HepG2 (cell line): ENCODE measurements around the gene AUH. TPM values are rescaled to one million over a fixed set of nuclear protein-coding genes. Genes with fewer than 3 reads are reported as not detected.
A peak's percentile ranks its signal among the peaks of the same experiment; 100 is the strongest.

Experiments
- ATF7 ChIP-seq, 2 experiments: fragments of 450-650 bp in 1 of 2; sonication (generic) in 1 of 2; formaldehyde crosslinking in 1 of 2; IDR thresholded peaks; 2 replicates each; pipeline versions ENCODE4 v1.4.0 to v1.6.1; 2016 to 2020; ENCODE audit warnings: antibody characterized with exemption in 1 of 2, mild to moderate bottlenecking in 1 of 2, missing genetic modification reagents in 1 of 2
- BHLHE40 ChIP-seq: IDR thresholded peaks from 2 replicates; pipeline ENCODE4 v1.6.1; 2011; ENCODE audit warnings: low read length, improper control_type of control experiment
- EP300 ChIP-seq, 3 experiments: sonication (generic) in 1 of 3; formaldehyde crosslinking in 1 of 3; IDR thresholded peaks; 2 replicates each; pipeline versions ENCODE4 v1.5.1 to v1.6.1; 2011 to 2020; ENCODE audit warnings: low read depth in 2 of 3, low read length in 2 of 3, borderline replicate concordance in 1 of 3, improper control_type of control experiment in 1 of 3, mild to moderate bottlenecking in 1 of 3, missing genetic modification reagents in 1 of 3, moderate library complexity in 1 of 3
- FOXP1 ChIP-seq, 2 experiments: fragments of 450-650 bp in 1 of 2; IDR thresholded peaks; 2 replicates each; pipeline ENCODE4 v1.6.1; 2017 to 2018; ENCODE audit warnings: antibody characterized with exemption in 1 of 2
- HNF1B ChIP-seq: sonication (generic); formaldehyde crosslinking; IDR thresholded peaks from 2 replicates; pipeline ENCODE4 v1.5.1; 2020; ENCODE audit warnings: mild to moderate bottlenecking, moderate library complexity, missing genetic modification reagents
- IKZF5 ChIP-seq: IDR thresholded peaks from 2 replicates; pipeline ENCODE4 v1.6.1; 2018; ENCODE audit warnings: missing genetic modification reagents, mild to moderate bottlenecking, missing compliant biosample characterization
- MBD4 ChIP-seq: IDR thresholded peaks from 2 replicates; pipeline ENCODE4 v1.6.1; 2012; ENCODE audit warnings: low read length, inconsistent platforms, borderline replicate concordance
- MEIS2 ChIP-seq: sonication (generic); formaldehyde crosslinking; IDR thresholded peaks from 2 replicates; pipeline ENCODE4 v1.9.0; 2021; ENCODE audit warnings: mild to moderate bottlenecking, missing genetic modification reagents
- POGZ ChIP-seq: sonication (generic); formaldehyde crosslinking; IDR thresholded peaks from 2 replicates; pipeline ENCODE4 v1.4.0; 2020; ENCODE audit warnings: mild to moderate bottlenecking, missing genetic modification reagents
- SYNCRIP ChIP-seq: fragments of 200-400 bp; formaldehyde crosslinking; IDR thresholded peaks from 2 replicates; pipeline ENCODE4 v1.6.1; 2018; ENCODE audit warnings: mild to moderate bottlenecking, low read depth, low read length; ENCODE audit not compliant: insufficient read depth
- TFDP2 ChIP-seq: sonication (generic); formaldehyde crosslinking; IDR thresholded peaks from 2 replicates; pipeline ENCODE4 v1.4.0; 2020; ENCODE audit warnings: missing genetic modification reagents
- TSC22D2 ChIP-seq: sonication (generic); formaldehyde crosslinking; IDR thresholded peaks from 2 replicates; pipeline ENCODE4 v1.5.1; 2020; ENCODE audit warnings: missing genetic modification reagents, mild to moderate bottlenecking, borderline replicate concordance
- U2AF2 ChIP-seq: fragments of 200-400 bp; formaldehyde crosslinking; IDR thresholded peaks from 2 replicates; pipeline ENCODE4 v1.6.1; 2017; ENCODE audit warnings: low read depth, mild to moderate bottlenecking, low read length
- ZBTB3 ChIP-seq: sonication (generic); formaldehyde crosslinking; IDR thresholded peaks from 2 replicates; pipeline ENCODE4 v1.4.0; 2020; ENCODE audit warnings: low read depth, mild to moderate bottlenecking, moderate library complexity, missing genetic modification reagents, borderline replicate concordance
- ZBTB34 ChIP-seq: sonication (generic); formaldehyde crosslinking; IDR thresholded peaks from 2 replicates; pipeline ENCODE4 v1.8.0; 2022; ENCODE audit warnings: mild to moderate bottlenecking, missing genetic modification reagents
- ZBTB46 ChIP-seq: sonication (generic); formaldehyde crosslinking; IDR thresholded peaks from 2 replicates; pipeline ENCODE4 v1.4.0; 2020; ENCODE audit warnings: mild to moderate bottlenecking, missing genetic modification reagents, borderline replicate concordance
- ZC3H13 ChIP-seq: sonication (generic); formaldehyde crosslinking; IDR thresholded peaks from 2 replicates; pipeline ENCODE4 v1.8.1; 2023; ENCODE audit warnings: mild to moderate bottlenecking, missing genetic modification reagents, moderate library complexity
- ZNF234 ChIP-seq: sonication (generic); formaldehyde crosslinking; conservative IDR thresholded peaks from 2 replicates; pipeline ENCODE4 v1.5.1; 2020; ENCODE audit warnings: mild to moderate bottlenecking, missing genetic modification reagents
- ZNF34 ChIP-seq: sonication (generic); formaldehyde crosslinking; IDR thresholded peaks from 2 replicates; pipeline ENCODE4 v1.4.0; 2020; ENCODE audit warnings: mild to moderate bottlenecking, missing genetic modification reagents, borderline replicate concordance
- ZNF644 ChIP-seq: IDR thresholded peaks from 2 replicates; pipeline ENCODE4 v1.6.1; 2016; ENCODE audit warnings: low read depth
- ZNF891 ChIP-seq: sonication (generic); formaldehyde crosslinking; IDR thresholded peaks from 2 replicates; pipeline ENCODE4 v1.5.0; 2020; ENCODE audit warnings: mild to moderate bottlenecking, missing genetic modification reagents
- polyA plus RNA-seq, 8 experiments: library from polyadenylated mRNA; depleted of rRNA in 3 of 8; stranded (reverse) in 7 of 8; unstranded in 1 of 8; fragments of >200 nt; fragmentation: Illumina TruSeq in 4 of 8; extraction: Trizol in 4 of 8; gene quantifications; 2 replicates each; pipeline versions ENCODE4 v1.2.1 to v1.2.3, GENCODE V29; 2011 to 2016; ENCODE audit warnings: low read depth in 4 of 8, missing spikeins in 1 of 8, mixed read lengths in 1 of 8; ENCODE audit not compliant: insufficient read depth in 1 of 8
- total RNA-seq, 5 experiments: library from RNA; depleted of rRNA; stranded (reverse); fragments of >200 nt; fragmentation: Illumina TruSeq; extraction: Trizol; gene quantifications; 2 replicates each; pipeline ENCODE4 v1.2.3, GENCODE V29; 2016; ENCODE audit warnings: low read depth in 1 of 5

AUH gene
- total and polyA plus RNA-seq, 2 of the 13 experiments (the other 11 are each of a cell fraction or from before 2014, with no cell fraction given) = 25.8 to 31.9 TPM

GRCh38 chr9:91182429-91183225 is 179.1 kb downstream of the AUH start (continued):
- TF ChIP-seq HNF1B (CRISPR knock-in tag) = no peak
- no peak for TF ChIP-seq FOXP1 (IDR thresholded peaks at IDR 0.05)
- TF ChIP-seq FOXP1 (CRISPR knock-in tag; IDR thresholded peaks at IDR 0.05) = 0 out of 2 replicates have a peak, but pooled peaks have one; percentile 36
- TF ChIP-seq EP300 (IDR thresholded peaks at IDR 0.05; ENCODE audit: low read depth in 2 of 2, low read length in 2 of 2) = peak; percentile 60 to 76; a peak in 3 of 4 replicates
- TF ChIP-seq EP300 (CRISPR knock-in tag; IDR thresholded peaks at IDR 0.05; ENCODE audit: borderline replicate concordance) = peak; percentile 45; the same call in 1 of the 2 replicates
- no peak for TF ChIP-seq ZNF34 (CRISPR knock-in tag)
- no peak for TF ChIP-seq ZBTB46 (CRISPR knock-in tag)
- no peak for TF ChIP-seq MBD4
- 0 out of 2 replicates have a peak, but pooled peaks have one; percentile 30 for TF ChIP-seq IKZF5 (CRISPR knock-in tag)
- TF ChIP-seq ZNF644 (CRISPR knock-in tag) = peak; percentile 99
- TF ChIP-seq MEIS2 (CRISPR knock-in tag) = 0 out of 2 replicates have a peak, but pooled peaks have one; percentile 28
- TF ChIP-seq TSC22D2 (CRISPR knock-in tag) = no peak
- TF ChIP-seq TFDP2 = no peak
- no peak for TF ChIP-seq ZNF234 (CRISPR knock-in tag)
- TF ChIP-seq SYNCRIP = no peak
- no peak for TF ChIP-seq U2AF2
- peak; percentile 69 for TF ChIP-seq POGZ (CRISPR knock-in tag)
- no peak for TF ChIP-seq ZBTB3 (CRISPR knock-in tag)
- TF ChIP-seq ATF7 (IDR thresholded peaks at IDR 0.05) = no peak
- TF ChIP-seq ATF7 (CRISPR knock-in tag; IDR thresholded peaks at IDR 0.05) = no peak
- TF ChIP-seq BHLHE40 = peak; percentile 50; the same call in 1 of the 2 replicates
- no peak for TF ChIP-seq ZC3H13
- no peak for TF ChIP-seq ZNF891 (CRISPR knock-in tag)
- TF ChIP-seq ZBTB34 (CRISPR knock-in tag) = no peak
